GM19023 (cell line): ENCODE results near the gene ZNF367.
"Not testable (repeated sequence)": the region's sequence is repeated elsewhere in the genome, so short reads cannot be mapped to it uniquely, and the experiment has no call there.

Experiments used
- ATAC-seq: cut with Tn5 transposase; IDR thresholded peaks from one replicate; pipeline ENCODE4 v1.9.1; 2021; ENCODE audit warnings: mild to moderate bottlenecking, moderate library complexity; ENCODE audit not compliant: unreplicated experiment

The ZNF367 gene

DNA sequence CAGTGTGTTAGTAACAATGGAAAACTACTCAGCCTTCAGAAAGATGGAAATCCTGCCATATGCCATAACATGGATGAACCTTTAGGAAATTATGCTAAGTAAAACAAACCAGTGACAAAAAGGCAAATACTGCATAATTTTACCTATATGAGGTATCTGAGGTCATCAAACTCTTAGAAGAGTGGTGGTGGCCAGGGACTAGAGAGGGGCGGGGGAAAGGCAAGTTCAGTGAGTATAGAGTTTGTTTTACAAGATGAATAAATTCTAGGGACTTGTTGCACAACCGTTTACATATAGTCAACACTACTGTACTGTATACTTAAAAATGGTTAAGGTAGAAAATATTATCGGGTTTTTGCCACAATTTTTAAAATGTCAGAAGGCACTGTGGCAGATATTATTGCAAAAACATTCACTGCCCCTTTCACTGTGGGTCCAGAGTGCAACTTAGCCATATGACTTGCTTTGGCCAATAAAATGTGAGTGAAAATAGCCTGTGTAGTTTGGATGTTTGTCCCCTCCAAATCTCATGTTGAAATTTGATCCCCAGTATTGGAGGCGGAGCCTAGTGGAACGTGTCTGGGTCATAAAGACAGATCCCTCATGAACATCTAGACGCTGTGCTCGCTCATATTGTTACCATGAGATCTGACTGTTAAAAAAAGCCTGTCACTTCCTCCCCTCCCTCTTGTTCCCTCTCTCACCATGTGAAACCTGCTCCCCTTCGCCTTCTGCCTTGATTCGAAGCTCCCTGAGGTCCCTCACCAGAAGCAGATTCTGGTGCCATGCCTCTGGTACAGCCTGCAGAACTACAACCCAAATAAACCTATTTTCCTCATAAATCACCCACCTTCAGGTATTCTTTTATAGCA lies 9.5 kb downstream of the ZNF367 start:
- ATAC-seq: no peak

DNA sequence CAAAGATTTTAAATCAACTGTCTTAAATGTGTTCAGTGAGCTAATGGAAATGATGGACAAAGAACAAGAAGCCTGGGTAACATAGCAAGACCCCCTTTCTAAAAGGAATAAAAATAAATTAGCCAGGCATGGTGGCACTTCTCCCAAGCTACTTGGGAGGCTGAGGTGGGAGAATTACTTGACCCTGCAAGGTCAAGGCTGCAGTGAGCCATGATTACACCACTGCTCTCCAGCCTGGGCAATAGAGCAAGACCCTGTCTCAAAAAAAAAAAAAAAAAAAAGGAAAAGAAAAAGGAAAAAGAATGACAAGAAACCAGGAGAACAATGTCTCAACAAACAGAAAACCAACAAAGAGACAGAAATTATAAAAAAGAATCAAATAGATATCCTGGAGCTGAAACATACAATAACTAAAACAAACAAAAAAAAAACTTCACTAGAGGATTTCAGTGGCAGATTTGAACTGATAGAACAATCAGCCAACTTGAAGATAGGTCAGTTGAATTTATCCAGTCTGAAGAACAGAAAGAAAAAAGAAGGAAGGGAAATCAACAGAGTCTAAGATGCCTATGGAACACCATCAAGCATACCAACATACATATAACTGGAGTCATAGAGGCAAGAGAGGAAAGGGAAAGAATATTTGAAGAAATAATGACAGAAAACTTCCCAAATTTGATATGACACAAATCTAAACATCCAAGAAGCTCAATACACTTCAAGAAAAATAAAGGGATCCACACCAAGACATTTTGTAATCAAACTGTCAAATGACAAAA lies 17.8 kb downstream of the ZNF367 start:
- no peak for ATAC-seq

DNA sequence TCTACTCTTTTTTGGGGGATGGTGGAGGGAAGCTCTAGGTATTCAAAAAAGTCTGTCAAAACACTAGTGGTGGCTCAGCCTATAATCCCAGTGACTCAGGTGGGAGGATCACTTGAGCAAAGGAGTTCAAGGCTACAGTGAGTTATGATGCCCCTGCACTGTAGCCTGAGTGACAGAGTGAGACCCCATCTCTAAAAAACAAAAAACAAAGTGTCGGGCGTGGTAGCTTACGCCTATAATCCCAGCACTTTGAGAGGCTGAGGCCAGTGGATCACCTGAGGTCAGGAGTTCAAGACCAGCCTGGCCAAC lies 18.9 kb downstream of the ZNF367 start:
- ATAC-seq: no peak

DNA sequence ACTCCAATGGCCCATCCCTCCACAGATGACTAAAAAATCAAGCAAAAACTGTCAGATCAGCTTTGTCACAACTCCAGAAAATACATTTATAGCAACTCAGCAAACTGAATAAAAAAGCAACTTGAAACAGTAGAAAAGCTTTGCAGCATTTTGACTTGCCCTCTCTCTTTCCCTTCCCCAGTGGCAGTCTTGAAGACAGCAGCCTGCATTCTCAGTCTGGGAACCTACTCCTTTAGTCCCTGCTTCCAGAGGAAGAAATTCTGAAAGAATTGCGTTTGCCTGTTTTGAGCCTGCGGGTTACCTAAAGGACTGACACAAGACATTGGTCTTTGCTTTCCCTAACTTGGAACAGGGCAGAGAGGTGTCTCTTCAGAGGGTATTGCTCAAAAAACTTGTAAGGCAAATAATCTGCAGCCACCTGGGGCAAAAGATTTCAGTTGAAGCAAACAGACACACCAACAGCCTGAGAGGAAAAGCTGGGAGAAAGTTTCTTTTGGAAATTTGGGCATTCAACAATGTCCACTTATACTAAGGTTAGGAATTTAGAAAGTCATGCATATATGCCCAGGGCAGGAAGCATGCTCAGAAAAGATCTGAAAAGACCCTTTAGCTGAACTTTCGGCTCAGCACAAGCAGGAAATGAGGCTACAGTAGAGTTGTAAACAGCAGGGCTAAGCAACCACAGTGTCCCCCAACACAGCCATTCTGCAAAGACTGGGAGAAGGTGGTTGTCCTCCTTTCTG lies 19.4 kb downstream of the ZNF367 start:
- no peak for ATAC-seq

DNA sequence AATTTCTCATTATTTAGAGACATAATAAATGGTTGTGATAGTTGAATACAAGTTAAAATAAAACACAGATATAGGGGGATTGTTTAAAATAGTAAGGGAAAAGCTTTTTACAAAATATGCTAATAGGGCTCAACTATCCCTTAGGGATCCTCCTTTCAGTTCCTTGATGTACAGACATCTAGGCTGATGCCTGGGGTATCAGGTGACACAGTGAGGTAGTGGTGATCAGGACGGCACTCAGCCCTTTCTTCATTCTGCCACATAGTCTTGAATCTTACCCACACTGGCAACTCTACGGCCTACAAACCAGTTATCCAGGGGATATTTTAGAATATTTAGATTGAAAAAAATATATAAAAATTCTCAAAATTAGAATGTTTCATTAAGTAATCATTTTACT lies 22.2 kb downstream of the ZNF367 start:
- ATAC-seq: no peak

DNA sequence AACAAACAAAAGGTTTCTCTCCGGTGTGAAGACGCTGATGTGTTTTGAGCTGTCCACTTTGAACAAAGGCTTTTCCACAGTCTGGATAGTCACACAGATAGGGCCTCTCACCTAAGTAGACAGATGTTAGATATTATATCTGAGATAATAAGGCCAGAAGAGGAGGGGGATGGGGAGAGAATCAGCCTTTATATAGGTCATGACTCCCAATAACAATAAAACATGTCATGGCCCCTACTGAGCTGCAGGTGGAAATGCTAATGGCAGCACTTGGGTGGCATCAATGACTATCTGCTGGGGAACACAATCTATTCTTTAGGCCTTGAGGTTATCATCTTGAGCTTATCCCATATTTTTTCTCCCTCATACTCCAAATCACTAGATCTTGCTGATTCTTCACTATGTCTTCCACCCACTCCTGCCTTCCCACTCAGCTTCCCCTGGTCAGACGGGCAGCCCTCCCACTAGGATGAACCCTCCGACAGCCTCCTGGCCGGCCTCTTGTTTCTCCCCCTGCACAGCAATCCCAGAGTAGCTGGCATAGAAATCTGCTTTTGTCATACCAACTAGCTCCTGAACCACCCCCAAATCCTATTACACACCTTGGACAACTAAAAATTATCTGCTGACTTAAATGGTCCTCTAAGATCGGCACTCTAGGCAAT lies 23.2 kb downstream of the ZNF367 start:
- ATAC-seq: no peak

DNA sequence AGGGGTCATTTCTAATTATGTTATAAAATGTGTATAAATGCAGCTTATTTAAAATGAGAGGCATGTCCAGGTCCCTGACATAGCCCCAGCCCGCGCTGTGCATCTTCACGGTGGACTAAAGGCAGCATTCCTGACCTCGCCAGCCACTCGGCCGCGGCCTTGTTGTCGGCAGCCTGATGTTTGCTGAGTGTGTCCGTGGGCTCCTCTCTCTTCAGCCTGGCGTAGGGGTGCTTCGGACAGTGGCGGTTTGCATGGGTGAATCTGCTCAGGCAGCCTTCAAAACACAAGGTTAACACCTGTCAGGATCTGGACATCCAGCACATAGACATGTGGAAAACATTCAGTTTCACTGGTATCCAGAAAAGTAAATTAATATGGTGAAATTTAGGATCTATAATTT lies 25.9 kb downstream of the ZNF367 start:
- ATAC-seq: no peak

DNA sequence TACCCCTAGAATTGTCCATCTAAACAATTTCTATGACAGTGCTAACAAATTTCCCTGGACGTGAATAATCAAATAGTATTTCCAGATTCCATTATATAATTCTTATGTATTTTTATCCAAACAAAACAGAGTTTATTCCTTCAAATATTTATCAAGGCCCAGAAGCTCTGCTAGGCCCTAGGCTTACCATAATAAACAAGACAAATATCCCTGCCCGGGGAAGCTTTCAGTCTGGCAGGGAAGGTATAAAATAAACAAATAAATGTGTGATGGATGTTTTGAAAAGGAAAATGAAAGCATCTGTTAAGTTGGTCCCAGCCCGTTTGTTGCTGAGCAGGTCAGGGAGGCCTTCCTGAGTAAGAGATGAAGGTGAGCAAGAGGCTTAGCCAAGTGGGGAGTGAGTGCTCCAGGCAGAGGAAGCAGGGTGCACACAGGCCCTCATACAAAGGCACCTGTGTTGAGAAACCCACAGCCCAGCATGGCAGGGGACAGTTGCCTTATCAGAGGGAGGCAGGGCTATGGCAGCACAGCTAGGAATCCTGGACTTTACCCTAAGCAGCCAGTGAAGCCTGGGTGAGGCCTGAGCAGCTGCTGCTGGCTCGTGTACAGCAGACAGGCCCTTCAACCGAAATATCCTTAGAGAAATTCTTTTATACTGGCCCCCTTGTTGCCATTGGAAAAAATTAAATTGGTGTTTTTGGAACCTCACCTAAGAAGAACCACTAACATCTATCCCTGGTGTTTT lies 27.0 kb downstream of the ZNF367 start:
- ATAC-seq: no peak

DNA sequence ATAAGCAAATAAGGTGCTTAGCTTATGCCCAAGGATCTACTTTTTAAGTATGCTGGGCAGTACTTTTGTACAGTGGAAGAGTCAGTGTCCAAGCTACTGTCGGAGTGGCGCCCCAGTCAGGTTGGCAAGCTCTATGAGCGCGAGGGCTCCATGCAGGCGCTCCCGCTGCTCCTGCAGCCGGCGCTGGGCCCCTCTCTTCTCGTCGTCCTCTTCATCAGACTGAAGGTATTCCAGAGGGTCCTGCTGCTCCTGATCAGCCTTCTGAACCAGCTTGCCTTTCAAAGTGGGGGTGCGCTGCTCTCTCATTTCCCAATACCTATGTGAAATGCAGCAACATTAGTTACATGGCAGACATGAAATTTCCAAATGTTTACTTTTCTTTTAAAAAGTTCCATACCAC lies 30.0 kb downstream of the ZNF367 start:
- ATAC-seq: no peak

DNA sequence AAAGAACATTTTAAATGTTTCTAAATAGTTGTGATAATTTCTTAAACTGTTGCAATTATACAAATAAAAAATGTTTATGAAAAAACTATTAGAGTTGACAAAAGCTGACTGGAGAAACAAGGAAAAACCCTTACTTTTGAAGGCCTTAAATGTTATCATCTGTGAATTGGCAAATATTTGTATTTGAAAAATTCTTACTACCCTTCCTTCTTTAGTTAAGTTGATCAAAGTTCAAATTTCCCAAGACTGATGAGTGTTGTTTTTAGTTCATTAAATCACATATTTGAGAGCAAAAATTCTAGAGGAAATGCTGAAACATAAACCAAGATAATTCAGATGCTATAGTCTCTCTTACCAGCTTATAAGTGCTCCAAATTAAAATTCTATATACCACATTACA lies 32.0 kb downstream of the ZNF367 start:
- ATAC-seq: no peak

DNA sequence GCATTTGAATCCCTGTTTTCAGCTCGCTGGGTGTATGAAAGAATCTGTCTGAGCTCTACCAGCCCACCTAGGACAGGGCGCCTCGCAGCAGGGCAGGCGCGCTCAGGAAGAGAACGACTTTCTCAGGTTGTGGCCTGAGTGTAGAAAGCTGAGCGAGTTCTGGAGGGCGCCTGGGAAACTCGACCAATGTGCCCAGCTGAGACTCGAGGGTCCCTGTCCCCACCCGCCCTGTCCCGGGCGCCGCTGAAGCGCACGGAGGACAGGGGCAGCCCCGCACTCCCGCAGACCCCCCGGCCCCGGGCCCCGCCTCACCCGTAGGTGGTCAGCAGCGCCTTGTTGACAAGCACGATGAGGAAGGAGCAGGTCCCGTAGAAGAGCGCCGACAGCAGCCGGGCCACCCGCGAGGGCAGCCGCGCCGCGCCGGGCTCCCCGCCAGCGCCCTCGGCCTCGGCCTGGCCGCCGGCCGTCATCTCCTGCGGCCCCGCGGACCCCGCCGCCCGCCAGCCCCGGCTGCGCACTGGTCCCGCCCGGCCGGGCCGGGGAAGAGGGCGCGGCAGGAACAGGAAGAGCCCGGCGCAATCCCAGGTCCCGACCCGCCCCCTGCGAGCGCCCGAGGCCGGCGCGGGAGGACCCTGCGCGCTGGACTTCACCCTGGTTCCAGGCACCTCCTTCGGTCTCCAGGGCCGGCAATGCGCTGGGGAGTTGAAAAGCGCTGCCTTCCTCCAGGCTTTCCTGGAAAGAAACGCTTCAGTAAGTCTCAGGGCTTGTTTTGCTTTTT lies 34.8 kb downstream of the ZNF367 start, which contains the start of gene SLC35D2:
SLC35D2 (minus strand) TSS at position 547 of the 778 bp plus-strand sequence; CDS start at position 470, 77 bp downstream.
- peak; percentile 71 for ATAC-seq

DNA sequence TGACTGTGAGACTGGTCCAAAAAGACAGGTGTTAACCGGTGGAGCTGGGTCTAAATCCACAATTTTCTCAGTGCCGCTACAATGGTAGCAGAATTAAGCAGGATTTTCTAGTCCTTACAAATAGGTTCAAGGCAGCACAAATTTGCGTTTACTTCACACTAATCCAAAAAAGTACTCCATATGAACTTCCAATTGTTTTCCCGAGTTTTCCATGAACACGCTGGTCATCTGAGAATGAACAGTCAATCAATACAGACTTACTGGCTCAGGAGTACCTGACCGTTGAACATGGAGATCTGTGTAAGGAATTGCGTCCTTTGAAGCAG lies 35.4 kb downstream of the ZNF367 start:
- ATAC-seq: no peak

DNA sequence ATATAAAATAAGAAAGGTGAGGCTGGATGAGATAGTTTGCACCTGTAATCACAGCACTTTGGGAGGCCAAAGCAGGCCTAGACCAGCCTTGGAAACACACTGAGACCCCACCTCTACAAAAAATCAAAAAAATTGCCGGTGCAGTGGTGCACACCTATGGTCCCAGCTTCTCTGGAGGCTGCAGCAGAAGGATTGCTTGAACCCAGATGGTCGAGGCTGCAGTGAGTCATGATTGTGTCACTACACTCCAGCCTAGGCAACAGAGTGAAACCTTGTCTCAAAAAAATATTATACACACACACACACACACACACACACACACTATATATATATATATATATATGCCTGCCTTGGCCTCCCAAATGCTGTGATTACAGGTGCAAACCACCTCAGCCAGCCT lies 36.0 kb downstream of the ZNF367 start:
- no peak for ATAC-seq

DNA sequence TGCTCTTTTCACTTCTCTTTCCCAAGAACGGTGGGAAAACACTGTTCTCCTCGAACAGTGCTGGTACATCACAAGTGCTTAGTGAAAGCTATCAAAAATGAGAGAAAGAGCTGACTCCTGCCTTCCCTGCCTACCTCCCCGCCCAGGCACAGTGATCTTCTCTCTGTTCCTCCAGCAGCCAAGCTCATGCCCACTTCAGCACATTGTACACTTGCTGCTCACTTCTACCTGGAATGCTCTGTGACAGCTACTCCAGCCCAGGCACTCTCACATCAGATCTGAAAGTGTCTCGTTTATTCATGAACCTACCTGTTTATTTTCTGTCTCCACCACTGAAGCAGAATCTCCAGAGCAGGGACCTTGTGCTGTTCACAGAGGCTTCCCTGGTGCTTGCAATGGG lies 36.5 kb downstream of the ZNF367 start:
- ATAC-seq: no peak

DNA sequence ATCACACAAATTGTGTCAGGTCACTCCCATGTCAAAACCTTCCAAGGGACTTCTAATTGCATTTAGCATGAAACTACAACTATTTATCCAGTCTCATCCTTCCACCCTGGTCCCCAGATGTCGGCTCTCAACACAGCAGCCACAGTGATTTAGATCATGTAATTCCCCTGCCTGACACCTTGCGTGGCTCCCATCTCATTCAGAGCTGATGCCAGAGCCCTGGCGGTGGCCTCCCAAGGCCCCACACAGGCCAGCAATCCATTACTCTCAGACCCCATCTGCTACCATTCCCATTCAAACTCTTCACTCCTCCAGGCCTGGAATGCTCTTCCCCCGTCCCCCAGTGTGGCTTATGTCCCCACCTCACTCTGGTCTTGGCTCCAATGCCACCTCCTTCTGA lies 37.0 kb downstream of the ZNF367 start:
- no peak for ATAC-seq

DNA sequence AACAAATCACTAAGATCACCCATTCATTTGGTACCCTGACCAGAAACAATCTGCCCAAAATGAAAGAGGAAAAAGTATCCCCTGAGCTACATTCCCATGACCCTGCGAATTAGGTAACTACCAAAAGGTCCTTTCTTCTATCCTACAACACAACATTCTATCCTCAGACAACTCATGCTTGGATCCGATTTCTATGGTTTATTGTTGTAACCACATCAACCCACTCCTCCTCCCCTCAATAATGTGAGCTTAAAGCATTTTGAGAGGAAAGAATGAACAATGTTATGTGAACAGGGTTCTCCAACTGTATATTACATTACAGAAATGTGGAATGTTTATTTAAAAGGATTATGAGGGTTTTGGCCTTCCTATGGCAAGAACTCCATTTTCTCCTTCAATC lies 38.7 kb downstream of the ZNF367 start:
- ATAC-seq: no peak

DNA sequence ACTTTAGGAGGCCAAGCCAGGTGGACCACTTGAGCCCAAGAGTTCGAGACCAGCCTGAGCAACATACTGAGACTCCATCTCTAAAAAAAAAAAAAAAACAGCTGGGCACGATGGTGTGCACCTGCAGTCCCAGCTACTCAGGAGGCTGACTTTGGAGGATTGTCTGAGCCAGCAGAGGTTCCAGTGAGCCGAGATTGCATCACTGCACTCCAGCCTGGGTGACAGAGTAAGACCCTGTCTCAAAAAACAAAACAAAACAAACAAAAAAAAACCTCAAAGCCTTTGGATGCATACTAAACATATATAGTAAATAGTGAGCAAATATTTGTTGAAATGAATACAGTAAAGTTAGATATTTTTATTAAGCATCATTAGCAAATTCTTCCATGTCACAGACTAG lies 40.0 kb downstream of the ZNF367 start:
- no peak for ATAC-seq

DNA sequence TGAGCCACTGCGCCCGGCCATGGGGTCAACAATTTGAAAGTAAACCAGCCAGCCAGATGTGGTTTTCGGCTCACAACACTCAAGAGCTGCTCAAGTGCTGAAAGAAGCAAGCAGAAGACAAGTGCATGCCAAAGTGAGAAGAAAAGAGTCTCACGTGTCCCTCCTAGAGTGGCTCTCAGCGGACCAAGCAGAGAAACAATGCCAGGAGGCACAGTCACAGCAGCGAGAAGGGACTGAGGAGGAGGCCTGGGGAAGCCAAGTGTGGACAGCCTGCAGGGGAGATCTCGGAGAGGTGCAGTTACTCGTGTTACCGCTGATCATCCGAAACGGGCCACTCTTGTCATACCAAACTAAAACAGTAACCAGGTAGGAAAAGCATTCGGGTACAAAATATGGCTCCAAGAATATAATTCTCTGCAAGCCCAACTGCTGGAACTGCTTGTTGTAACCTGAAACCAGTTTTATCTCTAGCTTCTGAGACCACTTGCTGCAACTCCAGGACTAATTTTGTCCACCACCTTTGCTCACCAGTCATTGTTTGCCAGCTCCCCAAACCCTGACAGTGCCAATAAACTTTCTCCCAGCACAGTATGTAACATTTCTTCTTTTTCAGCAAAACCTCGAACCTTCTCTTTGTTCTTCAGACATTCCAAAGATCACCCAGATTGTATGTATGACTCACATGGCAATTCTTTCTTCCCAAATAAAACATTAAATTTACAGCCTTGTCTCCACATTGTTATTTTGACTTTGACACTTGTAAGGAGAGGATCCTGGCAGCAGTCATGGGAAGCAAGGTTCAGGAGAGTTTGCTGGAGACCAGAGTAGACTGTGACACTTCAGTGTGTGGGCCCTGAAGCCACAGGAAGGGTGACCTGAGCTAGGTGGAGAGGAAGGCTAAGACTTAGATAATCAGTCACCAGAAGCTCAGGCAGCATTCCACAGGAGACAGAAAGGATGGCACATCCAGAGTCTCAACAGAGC lies 41.0 kb downstream of the ZNF367 start:
- ATAC-seq: no peak

DNA sequence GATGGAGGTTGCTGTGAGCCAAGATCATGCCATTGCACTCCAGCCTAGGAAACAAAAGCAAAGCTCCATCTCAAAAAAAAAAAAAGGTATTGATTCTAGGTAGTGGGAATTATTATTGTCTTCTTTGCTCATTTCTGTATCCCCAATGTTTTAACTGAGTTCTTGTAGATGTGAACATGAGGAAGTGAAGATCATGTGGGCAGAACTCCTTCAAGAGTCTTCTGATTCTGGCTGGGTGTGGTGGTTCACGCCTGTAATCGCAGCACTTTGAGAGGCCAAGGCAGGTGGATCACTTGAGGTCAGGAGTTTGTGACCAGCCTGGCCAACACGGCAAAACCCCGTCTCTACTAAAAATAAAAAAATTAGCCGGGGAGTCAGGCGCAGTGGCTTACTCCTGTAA lies 42.7 kb downstream of the ZNF367 start:
- not testable (repeated sequence) for ATAC-seq
